Colonic mucosa (tissue), 4 donors: ENCODE measurements around the gene YLPM1. TPM values are rescaled to one million over a fixed set of nuclear protein-coding genes. Genes with fewer than 3 reads are reported as not detected.

Experiments used
- DNase-seq: peaks from one replicate; pipeline ENCODE4 v3.0.0-alpha.2; 2020
- H3K27ac ChIP-seq: fragments of 200-600 bp; one replicate; pipeline ENCODE4 v1.8.0; 2021
- H3K27me3 ChIP-seq: fragments of 200-600 bp; one replicate; pipeline ENCODE4 v1.8.0; 2021
- H3K36me3 ChIP-seq: fragments of 200-600 bp; one replicate; pipeline ENCODE4 v1.8.0; 2021
- H3K4me1 ChIP-seq: fragments of 200-600 bp; one replicate; pipeline ENCODE4 v1.8.0; 2021; ENCODE audit warnings: mild to moderate bottlenecking
- H3K4me3 ChIP-seq: fragments of 200-600 bp; one replicate; pipeline ENCODE4 v1.8.0; 2021
- H3K9ac ChIP-seq, 2 donors: one replicate each; pipeline ENCODE4 v1.7.0; 2013; ENCODE audit warnings: control low read depth in 2 of 2, low read depth in 2 of 2, low read length in 2 of 2
- H3K9me3 ChIP-seq: fragments of 200-600 bp; one replicate; pipeline ENCODE4 v1.8.0; 2021
- intact Hi-C: fragments of 100-400 bp; cut with DNase I; formaldehyde crosslinking; loops from one replicate; pipeline ENCODE4 v1.14.1; 2022
- total RNA-seq, 2 donors: library from RNA; stranded (reverse); fragmentation: NEBNext Ultra II Directional in 1 of 2; extraction: Animal tissue kit (Norgen Biotek cat#: 25700) in 1 of 2; gene quantifications; one replicate each; pipeline ENCODE4 v1.2.1, GENCODE V29; 2021
- TF ChIP-seq, protein P1 (sequence below): fragments of 200-600 bp; IDR thresholded peaks from one replicate; pipeline ENCODE4 v1.8.0; 2022; ENCODE audit warnings: antibody characterized with exemption, mild to moderate bottlenecking
- donor health status: healthy.
- donor health status: DM: no; HTN: no; CAD: no.
- donor health status: DM: no; HTN: no; CAD: no.

YLPM1 gene
- total RNA-seq, 2 donors from 2014 or later, result 36.1 to 41.7 TPM

GRCh38 chr14:74843653-74844052 lies 80.5 kb downstream of the YLPM1 start:
- TF ChIP-seq, protein P1, sequence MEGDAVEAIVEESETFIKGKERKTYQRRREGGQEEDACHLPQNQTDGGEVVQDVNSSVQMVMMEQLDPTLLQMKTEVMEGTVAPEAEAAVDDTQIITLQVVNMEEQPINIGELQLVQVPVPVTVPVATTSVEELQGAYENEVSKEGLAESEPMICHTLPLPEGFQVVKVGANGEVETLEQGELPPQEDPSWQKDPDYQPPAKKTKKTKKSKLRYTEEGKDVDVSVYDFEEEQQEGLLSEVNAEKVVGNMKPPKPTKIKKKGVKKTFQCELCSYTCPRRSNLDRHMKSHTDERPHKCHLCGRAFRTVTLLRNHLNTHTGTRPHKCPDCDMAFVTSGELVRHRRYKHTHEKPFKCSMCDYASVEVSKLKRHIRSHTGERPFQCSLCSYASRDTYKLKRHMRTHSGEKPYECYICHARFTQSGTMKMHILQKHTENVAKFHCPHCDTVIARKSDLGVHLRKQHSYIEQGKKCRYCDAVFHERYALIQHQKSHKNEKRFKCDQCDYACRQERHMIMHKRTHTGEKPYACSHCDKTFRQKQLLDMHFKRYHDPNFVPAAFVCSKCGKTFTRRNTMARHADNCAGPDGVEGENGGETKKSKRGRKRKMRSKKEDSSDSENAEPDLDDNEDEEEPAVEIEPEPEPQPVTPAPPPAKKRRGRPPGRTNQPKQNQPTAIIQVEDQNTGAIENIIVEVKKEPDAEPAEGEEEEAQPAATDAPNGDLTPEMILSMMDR, result no peak
- Histone ChIP-seq H3K27ac (no peak overlapping the region), H3K9ac (no peak overlapping the region), H3K4me1 (no peaks in the 10 kb centered on the region), H3K4me3 (no peak overlapping the region), H3K9me3 (no peaks in the 10 kb centered on the region), H3K27me3 (no peaks in the 10 kb centered on the region), H3K36me3 (no peaks in the 10 kb centered on the region)
- intact Hi-C loops, result no loop called here
- DNase-seq, result no peak

GRCh38 chr14:74846168-74846567 lies 83.1 kb downstream of the YLPM1 start:
- no peaks in the 10 kb centered on the region for H3K27me3 ChIP-seq
- TF ChIP-seq, protein P1, result no peak
- no peak overlapping the region for H3K4me3 ChIP-seq
- H3K9me3 ChIP-seq, result no peaks in the 10 kb centered on the region
- no peak overlapping the region for H3K9ac ChIP-seq
- no peaks in the 10 kb centered on the region for H3K36me3 ChIP-seq
- H3K27ac ChIP-seq, result no peak overlapping the region
- no peaks in the 10 kb centered on the region for H3K4me1 ChIP-seq
- intact Hi-C loops, result no loop called here
- no peak for DNase-seq

GRCh38 chr14:74846968-74847665 lies 84.0 kb downstream of the YLPM1 start:
- no peaks in the 10 kb centered on the region for H3K9me3 ChIP-seq
- no peak for DNase-seq
- H3K4me1 ChIP-seq, result no peaks in the 10 kb centered on the region
- H3K9ac ChIP-seq, result no peak overlapping the region
- TF ChIP-seq, protein P1, result no peak
- no peaks in the 10 kb centered on the region for H3K36me3 ChIP-seq
- intact Hi-C loops, result no loop called here
- H3K27ac ChIP-seq, result no peak overlapping the region
- no peak overlapping the region for H3K4me3 ChIP-seq
- no peaks in the 10 kb centered on the region for H3K27me3 ChIP-seq

DNA sequence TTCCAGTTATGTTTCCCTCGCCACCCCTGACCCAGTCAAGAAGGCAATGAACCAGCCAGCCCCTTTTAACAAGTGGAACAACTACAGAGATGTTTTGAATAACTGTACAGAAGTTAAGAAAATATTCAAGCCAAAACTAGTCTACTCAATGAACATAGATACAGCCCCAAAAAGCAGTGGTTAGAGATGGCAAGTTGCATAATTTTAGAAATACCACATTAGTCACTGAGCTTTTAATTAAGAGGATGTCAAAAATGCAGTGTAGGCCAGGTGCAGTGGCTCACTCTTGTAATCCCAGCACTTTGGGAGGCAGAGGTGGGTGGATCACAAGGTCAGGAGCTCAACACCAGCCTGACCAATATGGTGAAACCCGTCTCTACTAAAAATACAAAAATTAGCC lies 85.7 kb downstream of the YLPM1 start:
- intact Hi-C loops, result no loop called here
- H3K36me3 ChIP-seq, result no peaks in the 10 kb centered on the region

DNA sequence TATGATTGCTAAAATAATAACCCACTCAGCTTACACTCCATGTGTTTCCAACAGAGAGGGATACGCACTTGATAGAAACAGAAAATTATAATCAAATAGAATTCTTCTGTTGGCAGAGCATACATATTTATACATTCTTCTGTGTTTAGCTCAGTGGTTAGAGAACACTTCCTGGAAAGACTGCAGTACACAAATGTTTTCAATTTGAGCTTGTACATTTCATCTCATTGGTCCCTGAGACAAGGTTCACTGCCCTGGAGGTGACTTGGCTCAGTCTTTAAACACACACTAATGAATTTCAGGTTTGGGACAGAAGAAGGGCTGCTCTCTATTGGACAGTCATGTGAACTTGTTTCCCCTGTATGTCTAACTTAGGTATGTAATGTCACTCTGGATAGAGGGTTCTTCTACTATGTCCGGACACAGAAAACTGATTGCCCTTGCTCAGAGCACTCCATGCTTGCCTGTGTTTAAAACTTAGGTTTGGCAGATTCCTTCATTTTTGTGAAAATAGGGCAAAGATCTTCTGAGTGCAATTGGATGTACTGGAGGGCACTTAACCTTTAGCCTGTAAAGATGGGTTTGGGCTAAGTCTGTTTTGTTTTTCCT lies 89.9 kb downstream of the YLPM1 start:
- H3K9me3 ChIP-seq, result no peaks in the 10 kb centered on the region
- no peak overlapping the region for H3K27ac ChIP-seq
- no peak overlapping the region for H3K4me3 ChIP-seq
- no peak overlapping the region for H3K9ac ChIP-seq
- H3K4me1 ChIP-seq, result no peaks in the 10 kb centered on the region
- no peak for DNase-seq
- no peaks in the 10 kb centered on the region for H3K27me3 ChIP-seq
- TF ChIP-seq, protein P1, result no peak
- H3K36me3 ChIP-seq, result no peaks in the 10 kb centered on the region
- intact Hi-C loops, result no loop called here

More for the DNA sequence above, 85.7 kb downstream of the YLPM1 start:
- no peak for DNase-seq
- Histone ChIP-seq H3K4me3 (no peak overlapping the region), H3K9ac (no peak overlapping the region), H3K4me1 (no peaks in the 10 kb centered on the region), H3K27me3 (no peaks in the 10 kb centered on the region), H3K9me3 (no peaks in the 10 kb centered on the region), H3K27ac (no peak overlapping the region)
- TF ChIP-seq, protein P1, result no peak
